Body of pancreas (tissue), 4 donors: ENCODE results near the gene FBLN5. TPM values are rescaled to one million over a fixed set of nuclear protein-coding genes. Genes with fewer than 3 reads are reported as not detected.
"Not testable (repeated sequence)": the region's sequence is repeated elsewhere in the genome, so short reads cannot be mapped to it uniquely, and the experiment has no call there.

Experiments
- ATAC-seq: fragments of 150-250 bp; one replicate; pipeline ENCODE4 v1.9.1; 2016
- DNase-seq, 4 donors: peaks; one replicate each; pipeline ENCODE4 v3.0.0-alpha.2; 2019
- H3K27ac ChIP-seq, 4 donors: fragments of 200-600 bp; sonication (generic); 1 replicate in 3 of 4; 2 replicates in 1 of 4; pipeline versions ENCODE4 v1.5.1 to v1.6.1; 2016 to 2019; ENCODE audit warnings: mild to moderate bottlenecking in 1 of 4, mixed read lengths in 1 of 4, moderate library complexity in 1 of 4
- H3K27me3 ChIP-seq, 2 donors: fragments of 200-600 bp; sonication (generic); one replicate each; pipeline ENCODE4 v1.6.0; 2016; ENCODE audit warnings: mild to moderate bottlenecking in 1 of 2
- H3K36me3 ChIP-seq, 2 donors: fragments of 200-600 bp; sonication (generic); replicated peaks in 1 of 2; 2 replicates each; pipeline ENCODE4 v1.5.1; 2016; ENCODE audit warnings: low read depth in 2 of 2; ENCODE audit not compliant: insufficient read depth in 1 of 2
- H3K4me1 ChIP-seq: fragments of 200-600 bp; sonication (generic); one replicate; pipeline ENCODE4 v1.6.0; 2016
- H3K4me3 ChIP-seq, 2 donors: fragments of 200-600 bp; sonication (generic); 1 replicate in 1 of 2; 2 replicates in 1 of 2; pipeline ENCODE4 v1.5.1; 2016 to 2019
- H3K9me3 ChIP-seq, 3 donors: fragments of 200-600 bp; sonication (generic); 1 replicate in 2 of 3; 2 replicates in 1 of 3; pipeline ENCODE4 v1.5.1; 2016
- POLR2A ChIP-seq, 3 donors: fragments of 450-650 bp; IDR thresholded peaks; one replicate each; pipeline ENCODE4 v1.6.1; 2016; ENCODE audit warnings: antibody characterized with exemption in 3 of 3, mild to moderate bottlenecking in 2 of 3
- WGBS, 2 donors: methylation state at CpG; one replicate each; pipeline ENCODE4 v1.1.5; 2017; 5-methylcytosine and 5-hydroxymethylcytosine counted together
- intact Hi-C: fragments of 100-400 bp; cut with DNase I; formaldehyde crosslinking; loops from one replicate; pipeline ENCODE4 v1.15.1; 2023
- total RNA-seq, 2 donors: library from RNA; depleted of rRNA; stranded (reverse); fragments of >200 nt; gene quantifications; one replicate each; pipeline ENCODE4 v1.1.0, GENCODE V29; 2016
- TF ChIP-seq, protein P1 (sequence below), 7 experiments: fragments of 450-650 bp in 4 of 7; fragments of 200-600 bp in 3 of 7; sonication (generic) in 3 of 7; IDR thresholded peaks; one replicate each; pipeline ENCODE4 v1.5.1; 2016 to 2019; ENCODE audit warnings: antibody characterized with exemption in 7 of 7

FBLN5 gene
- total RNA-seq, 2 donors from 2014 or later = 52.1 to 129 TPM

DNA sequence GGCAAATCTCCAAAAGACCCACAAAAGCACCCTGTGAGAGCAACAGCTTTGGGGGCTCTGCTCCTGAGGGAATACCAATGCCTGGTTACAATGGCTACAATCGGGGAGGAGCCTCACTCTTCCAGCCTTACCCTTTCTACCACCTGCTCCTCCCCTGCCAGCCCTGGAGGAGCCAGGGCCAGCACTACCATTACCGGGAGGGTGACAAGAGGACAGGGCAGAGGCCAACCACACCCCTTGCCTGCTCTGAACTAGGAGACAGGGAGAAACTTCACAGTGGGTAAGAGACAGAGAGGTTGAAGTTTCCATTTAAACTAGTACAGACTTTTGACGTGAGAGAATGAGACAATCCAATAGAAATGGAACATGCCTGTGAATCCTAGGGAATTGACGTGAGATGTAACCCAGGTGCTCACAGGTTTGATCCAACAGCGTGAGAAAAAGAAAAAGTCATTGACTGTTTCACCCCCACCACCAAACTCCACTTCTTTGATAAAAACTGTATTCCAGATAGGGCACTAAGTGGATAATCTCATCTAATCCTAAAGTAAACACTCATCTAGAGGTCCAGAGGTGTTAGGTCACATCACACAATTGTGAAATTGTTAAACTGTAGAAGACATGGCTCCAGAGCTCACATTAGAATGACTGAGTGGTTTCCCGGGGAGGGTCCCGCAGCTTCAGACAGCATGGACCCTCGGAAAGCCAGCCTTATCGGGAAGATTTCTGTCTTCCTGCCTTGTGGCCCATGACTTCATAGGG lies 71.8 kb downstream of the FBLN5 start:
- no peak overlapping the region for H3K4me3 ChIP-seq
- no peaks in the 10 kb centered on the region for H3K36me3 ChIP-seq
- no peaks in the 10 kb centered on the region for H3K27me3 ChIP-seq
- no peaks in the 10 kb centered on the region for H3K9me3 ChIP-seq
- H3K27ac ChIP-seq = peak overlapping the region; percentile 64 to 97 (median 91)
- ATAC-seq (peak; percentile 58), DNase-seq (peak; percentile 67 to 89 (median 74))
- 29 to 56% methylated on average over 8 to 9 of the region's 9 CpGs for WGBS, 2 donors
- intact Hi-C loops = no loop called here
- peaks cover 85% of the 10 kb centered on the region for H3K4me1 ChIP-seq
- TF ChIP-seq, protein P1, sequence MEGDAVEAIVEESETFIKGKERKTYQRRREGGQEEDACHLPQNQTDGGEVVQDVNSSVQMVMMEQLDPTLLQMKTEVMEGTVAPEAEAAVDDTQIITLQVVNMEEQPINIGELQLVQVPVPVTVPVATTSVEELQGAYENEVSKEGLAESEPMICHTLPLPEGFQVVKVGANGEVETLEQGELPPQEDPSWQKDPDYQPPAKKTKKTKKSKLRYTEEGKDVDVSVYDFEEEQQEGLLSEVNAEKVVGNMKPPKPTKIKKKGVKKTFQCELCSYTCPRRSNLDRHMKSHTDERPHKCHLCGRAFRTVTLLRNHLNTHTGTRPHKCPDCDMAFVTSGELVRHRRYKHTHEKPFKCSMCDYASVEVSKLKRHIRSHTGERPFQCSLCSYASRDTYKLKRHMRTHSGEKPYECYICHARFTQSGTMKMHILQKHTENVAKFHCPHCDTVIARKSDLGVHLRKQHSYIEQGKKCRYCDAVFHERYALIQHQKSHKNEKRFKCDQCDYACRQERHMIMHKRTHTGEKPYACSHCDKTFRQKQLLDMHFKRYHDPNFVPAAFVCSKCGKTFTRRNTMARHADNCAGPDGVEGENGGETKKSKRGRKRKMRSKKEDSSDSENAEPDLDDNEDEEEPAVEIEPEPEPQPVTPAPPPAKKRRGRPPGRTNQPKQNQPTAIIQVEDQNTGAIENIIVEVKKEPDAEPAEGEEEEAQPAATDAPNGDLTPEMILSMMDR (IDR thresholded peaks at IDR 0.05) = no peak
- TF ChIP-seq POLR2A (IDR thresholded peaks at IDR 0.05) = peak in 2 of 3 donors; percentile 34 to 59

DNA sequence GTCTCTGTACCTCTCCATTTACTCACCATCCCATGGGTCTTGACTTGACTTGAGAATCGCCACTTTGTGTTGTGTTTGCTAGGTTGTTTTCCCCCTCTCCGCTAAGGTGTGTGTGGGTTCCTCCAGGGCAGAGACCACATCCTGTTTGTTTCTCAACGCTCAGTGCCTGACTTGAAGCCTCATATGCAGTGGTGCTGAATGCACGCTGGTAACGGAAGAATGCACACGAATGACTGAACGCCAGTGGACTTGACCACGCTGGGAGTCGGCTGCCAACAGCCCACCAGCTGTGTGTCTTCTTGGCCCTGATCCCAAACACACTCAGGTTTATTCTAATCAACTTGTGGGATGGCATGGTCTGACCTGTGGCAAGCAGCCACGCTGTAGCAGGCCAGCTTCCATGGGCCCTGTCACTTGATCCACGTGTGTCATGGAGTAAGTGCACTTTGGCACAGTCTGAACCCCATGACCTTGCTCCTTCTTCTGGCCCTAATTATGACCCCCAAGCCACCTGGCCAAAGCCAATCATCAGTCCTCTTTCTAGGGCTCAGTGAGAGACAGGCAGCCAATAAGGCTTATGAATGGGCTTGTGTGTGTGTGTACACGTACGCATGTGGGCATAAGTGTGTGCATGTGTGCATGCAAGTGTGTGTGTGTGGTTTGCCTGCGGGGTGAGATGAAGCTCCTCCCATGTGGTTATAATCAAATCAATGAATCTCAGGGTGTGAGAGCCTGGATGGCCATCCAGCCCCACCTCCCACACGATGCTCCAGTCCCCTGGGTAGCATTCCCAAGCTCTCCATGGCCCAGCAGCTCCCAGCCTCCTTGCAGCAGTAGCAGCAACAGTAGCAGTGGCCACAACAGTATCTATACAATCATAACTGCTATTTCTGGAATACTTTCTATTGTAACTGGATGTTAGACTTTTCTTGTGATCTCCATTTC lies 73.8 kb downstream of the FBLN5 start:
- H3K36me3 ChIP-seq = no peaks in the 10 kb centered on the region
- H3K27ac ChIP-seq = peak overlapping the region; percentile 85 to 97 (median 91)
- DNase-seq = peak in 3 of 4 donors; percentile 52 to 55 (median 55)
- H3K9me3 ChIP-seq = no peaks in the 10 kb centered on the region
- ATAC-seq = no peak
- 40 to 47% methylated on average over 14 to 15 of the region's 15 CpGs for WGBS, 2 donors
- H3K27me3 ChIP-seq = no peaks in the 10 kb centered on the region
- peaks cover 86% of the 10 kb centered on the region for H3K4me1 ChIP-seq
- no peak overlapping the region for H3K4me3 ChIP-seq
- intact Hi-C loops = no loop called here
- TF ChIP-seq POLR2A (IDR thresholded peaks at IDR 0.05) = peak in 1 of 3 donors; percentile 3
- TF ChIP-seq, protein P1 (IDR thresholded peaks at IDR 0.05) = no peak

DNA sequence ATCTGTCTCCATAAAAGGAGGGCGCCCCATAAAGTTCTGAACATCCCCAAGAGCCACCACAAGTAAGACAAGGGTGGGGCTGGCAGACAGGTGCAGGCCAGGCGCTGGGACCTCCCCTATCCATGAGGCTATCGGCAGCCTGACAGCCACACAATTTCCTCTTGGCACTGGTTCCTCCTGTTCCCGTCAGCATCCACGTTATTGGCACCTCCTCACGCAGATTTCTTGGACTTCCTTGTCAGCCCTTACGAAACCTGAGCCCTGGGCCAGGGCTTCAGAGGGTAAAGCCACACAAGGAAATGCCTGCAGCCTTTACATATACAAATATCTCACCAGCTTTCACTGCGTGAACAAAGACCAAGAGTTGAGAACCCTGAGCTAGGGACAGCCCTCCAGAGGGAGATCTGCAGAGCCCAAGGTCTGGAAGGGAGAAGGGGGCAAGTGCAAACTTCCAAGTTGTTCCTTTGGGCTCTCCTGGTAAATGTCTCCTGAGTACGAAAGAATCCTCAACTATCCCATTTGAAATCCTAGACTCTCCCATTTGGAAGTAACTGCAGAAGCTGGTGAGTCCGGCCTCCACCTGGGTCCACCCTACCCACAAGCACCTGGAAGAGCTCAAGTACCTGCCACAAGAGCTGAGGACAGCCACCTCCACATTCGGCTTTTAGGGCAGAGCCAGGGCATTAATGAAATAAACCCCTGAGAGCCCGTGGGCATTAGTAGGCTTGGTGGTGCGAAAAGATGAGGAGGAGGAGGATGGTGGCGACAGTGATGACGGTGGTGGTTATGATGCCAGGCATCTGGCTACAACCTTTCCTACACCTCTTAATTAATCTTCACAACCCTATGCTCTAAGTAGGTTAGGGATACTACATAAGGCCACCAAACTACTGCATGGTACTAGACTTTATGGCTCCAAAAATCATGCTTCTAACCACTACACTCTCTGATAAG lies 74.7 kb downstream of the FBLN5 start:
- intact Hi-C loops = no loop called here
- H3K4me3 ChIP-seq = no peak overlapping the region
- H3K36me3 ChIP-seq = no peaks in the 10 kb centered on the region
- H3K27ac ChIP-seq = peak overlapping the region; percentile 85 to 97 (median 91)
- TF ChIP-seq, protein P1 (IDR thresholded peaks at IDR 0.05) = no peak
- peak in 2 of 3 donors; percentile 86 to 90 for TF ChIP-seq POLR2A (IDR thresholded peaks at IDR 0.05)
- H3K9me3 ChIP-seq = no peaks in the 10 kb centered on the region
- 36 to 45% methylated on average over 15 of the region's 15 CpGs for whole genome bisulfite sequencing, 2 donors
- ATAC-seq (peak; percentile 81), DNase-seq (peak; percentile 94 to 98 (median 95))
- peaks cover 88% of the 10 kb centered on the region for H3K4me1 ChIP-seq
- H3K27me3 ChIP-seq = no peaks in the 10 kb centered on the region

DNA sequence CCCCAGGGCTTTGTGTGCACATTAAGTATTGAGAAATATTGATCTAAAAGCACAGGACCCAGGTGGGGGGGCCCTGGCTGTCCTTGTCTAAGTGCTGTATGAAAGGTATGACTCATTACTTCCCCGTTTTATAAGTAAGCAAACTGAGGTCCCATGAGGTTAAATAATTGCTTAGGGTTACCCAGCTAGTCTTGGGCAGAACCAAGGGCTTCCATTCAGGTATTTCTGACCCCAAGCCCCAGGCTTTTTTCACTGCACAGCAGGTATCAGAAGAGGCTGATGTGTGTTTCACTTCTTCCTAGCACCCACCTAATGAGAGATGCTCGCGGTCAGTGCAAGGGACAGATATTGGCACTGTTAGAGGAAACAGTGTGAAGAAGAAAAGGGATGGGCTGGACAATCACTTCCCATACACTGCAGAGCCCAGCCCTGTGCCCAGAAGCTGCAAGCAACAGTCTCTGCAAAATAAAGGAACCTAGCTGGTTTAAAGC lies 75.4 kb downstream of the FBLN5 start:
- no peaks in the 10 kb centered on the region for H3K9me3 ChIP-seq
- H3K27ac ChIP-seq = peak overlapping the region; percentile 85 to 97 (median 91)
- TF ChIP-seq, protein P1 (IDR thresholded peaks at IDR 0.05) = no peak
- TF ChIP-seq POLR2A (IDR thresholded peaks at IDR 0.05) = no peak
- intact Hi-C loops = no loop called here
- H3K27me3 ChIP-seq = no peaks in the 10 kb centered on the region
- ATAC-seq = peak; percentile 70
- peak; percentile 86 to 94 (median 90) for DNase-seq
- WGBS, 2 donors = 4 to 8% methylated on average over 3 of the region's 3 CpGs
- no peak overlapping the region for H3K4me3 ChIP-seq
- peaks cover 83% of the 10 kb centered on the region for H3K4me1 ChIP-seq
- H3K36me3 ChIP-seq = no peaks in the 10 kb centered on the region

DNA sequence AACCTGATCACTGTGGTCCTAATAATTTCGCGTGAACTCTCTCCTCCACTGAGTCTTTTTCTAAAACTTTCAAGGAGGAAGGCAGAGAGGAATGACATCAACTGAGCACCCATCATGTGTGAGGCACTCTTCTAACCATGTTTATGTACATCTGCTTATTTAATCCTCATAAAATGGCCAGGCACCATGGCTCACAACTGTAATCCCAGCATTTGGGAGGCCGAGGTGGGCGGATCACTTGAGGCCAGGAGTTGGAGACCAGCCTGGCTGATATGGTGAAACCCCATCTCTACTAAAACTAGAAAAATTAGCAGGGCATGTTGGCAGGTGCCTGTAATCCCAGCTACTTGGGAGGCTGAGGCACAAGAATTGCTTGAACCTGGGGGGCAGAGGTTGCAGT lies 76.1 kb downstream of the FBLN5 start:
- H3K36me3 ChIP-seq, ATAC-seq, H3K4me3 ChIP-seq, H3K27me3 ChIP-seq, DNase-seq, H3K9me3 ChIP-seq, intact Hi-C loops: not testable (repeated sequence)
- H3K4me1 ChIP-seq = peaks cover 77% of the 10 kb centered on the region
- H3K27ac ChIP-seq = peak overlapping the region; percentile 53 to 97 (median 91)
- WGBS, 2 donors = 57 to 94% methylated on average over 4 of the region's 4 CpGs
